GM19324 (cell line): ENCODE measurements around the gene RNU4-1.
"Not testable (repeated sequence)": the region's sequence is repeated elsewhere in the genome, so short reads cannot be mapped to it uniquely, and the experiment has no call there.

Experiments used
- ATAC-seq: cut with Tn5 transposase; IDR thresholded peaks from one replicate; pipeline ENCODE4 v1.9.1; 2021; ENCODE audit warnings: mild to moderate bottlenecking, moderate library complexity; ENCODE audit not compliant: unreplicated experiment, low FRiP score

Gene RNU4-1

DNA sequence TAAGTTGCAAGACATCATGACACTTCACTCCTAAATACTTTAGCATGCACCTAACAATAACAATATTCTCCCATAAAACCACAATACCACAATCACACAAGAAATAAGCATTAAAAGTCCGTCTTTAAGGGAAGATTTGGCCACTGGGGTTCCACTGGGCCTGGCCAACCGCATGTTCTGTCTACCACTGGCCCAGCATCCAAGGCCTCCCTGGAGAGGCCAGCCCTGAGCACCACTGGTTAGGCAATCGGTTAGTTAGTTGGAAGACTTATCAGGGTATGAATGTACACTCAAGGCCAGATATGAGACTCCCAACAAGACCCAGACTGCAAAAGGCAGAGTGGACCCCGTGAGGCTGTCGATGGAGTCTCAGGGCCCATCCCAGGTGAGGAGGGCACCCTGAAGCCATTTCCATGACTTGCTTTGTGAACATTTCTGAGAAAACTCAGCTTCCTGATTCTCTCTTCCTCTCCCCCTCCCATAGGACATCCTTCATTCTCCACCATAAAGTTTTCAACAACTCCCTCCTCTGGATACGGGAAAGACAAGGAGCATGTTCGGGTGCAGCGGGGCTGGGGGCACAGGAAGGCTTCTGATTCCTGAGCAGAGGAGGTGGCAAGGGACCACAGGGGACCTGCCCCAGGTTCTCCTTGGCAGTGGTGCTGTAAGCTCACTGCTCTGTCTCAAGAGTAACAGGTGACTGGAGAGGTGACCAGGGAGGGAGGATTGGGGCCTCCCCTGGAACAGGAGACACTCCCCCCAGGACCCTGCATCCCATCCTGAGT lies 33.4 kb downstream of the RNU4-1 start:
- ATAC-seq: no peak

DNA sequence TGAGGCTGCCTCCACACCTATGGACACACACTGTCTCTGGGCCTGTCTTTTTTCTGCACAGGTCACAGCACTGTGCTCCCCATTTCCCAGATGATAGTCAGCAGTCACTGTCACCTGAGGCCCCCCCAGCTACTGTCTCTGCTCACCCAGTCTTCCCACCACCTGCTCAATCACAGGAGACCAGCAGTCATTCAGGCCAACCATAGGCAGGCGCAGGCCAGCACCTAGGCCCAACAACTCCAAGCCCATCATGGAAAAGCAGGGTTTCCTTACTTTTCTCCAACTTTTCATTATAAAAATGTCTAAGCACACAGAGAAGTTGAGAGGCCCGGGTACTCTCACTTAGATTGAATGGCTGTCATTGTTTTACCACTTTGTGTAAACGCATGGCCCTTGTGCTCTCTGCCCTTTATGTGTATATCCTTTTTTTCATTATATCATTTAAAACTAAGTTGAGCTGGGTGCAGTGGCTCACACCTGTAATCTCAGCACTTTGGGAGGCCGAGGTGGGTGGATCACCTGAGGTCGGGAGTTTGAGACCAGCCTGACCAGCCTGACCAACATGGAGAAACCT lies 34.6 kb downstream of the RNU4-1 start:
- ATAC-seq: no peak

DNA sequence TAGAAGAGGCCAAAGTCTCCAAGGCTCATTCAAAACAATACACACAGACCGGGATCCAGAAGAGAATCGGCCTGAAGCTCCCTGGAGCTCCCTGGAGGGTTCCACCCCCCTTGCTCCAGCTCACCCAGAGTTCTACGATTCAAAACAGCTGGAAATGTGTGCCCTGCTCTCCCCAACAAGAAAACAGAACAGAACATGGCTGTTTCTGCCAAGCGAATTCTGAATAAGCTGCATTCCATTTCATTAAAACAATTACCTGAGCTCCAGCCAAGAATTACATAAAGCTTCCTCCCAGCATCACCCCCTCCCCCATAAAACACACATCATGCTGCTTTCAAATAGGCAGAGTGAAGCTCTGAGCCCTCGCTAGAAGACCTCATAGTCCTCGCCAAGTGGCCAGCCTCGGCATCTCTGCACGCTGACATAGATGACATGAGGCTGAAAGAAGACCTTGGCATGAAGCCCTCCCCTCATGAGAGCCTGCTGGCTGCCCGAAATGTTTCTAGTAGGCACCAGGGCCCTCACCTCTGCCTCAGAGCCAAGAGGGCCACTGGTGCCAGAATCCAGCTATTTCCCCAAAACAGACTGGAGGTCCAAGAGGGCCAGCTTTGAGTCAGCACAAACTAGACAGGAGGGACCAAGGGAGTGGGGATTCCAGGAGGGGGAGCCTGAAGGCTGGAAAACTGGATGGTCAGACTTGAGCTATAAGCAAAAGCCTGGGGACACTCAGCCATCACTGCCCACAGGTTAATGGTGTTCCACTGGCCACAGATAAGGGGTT lies 35.8 kb downstream of the RNU4-1 start:
- no peak for ATAC-seq

DNA sequence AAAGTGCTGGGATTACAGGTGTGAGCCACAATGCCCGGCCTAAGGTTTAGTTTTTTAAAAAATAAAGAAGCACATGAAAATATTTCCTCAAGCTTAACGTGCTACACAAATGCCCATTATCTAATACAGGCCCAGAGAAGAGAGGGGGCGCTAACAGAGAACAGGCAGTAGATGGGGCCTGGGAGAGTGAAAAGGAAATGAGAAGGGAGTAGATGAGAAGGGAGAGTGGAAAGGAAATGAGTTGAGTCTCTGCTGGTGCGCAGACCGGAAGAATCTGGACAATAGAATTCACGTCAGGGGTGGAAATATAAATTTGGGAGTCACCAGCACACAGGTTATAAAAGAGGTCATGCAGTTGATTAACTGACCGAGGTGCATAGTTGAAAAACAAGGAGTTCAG lies 38.2 kb downstream of the RNU4-1 start:
- ATAC-seq: no peak

DNA sequence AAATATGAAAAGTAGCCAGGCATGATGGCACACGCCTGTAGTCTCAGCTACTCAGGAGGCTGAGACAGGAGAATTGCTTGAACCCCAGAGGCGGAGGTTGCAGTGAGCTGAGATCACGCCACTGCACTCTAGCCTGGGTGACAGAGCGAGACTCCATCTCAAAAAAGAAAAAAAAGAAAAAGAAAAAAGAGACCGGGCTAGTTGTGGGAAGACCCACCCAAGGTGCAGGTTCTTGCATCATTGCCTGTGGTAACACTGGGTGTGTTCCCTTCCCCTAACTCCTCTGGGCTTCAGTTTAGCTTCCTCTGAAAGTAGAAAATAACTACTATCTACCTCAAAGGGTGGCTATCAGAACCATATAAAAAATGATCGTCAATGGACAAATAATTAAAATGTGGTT lies 39.7 kb downstream of the RNU4-1 start:
- ATAC-seq: not testable (repeated sequence)

DNA sequence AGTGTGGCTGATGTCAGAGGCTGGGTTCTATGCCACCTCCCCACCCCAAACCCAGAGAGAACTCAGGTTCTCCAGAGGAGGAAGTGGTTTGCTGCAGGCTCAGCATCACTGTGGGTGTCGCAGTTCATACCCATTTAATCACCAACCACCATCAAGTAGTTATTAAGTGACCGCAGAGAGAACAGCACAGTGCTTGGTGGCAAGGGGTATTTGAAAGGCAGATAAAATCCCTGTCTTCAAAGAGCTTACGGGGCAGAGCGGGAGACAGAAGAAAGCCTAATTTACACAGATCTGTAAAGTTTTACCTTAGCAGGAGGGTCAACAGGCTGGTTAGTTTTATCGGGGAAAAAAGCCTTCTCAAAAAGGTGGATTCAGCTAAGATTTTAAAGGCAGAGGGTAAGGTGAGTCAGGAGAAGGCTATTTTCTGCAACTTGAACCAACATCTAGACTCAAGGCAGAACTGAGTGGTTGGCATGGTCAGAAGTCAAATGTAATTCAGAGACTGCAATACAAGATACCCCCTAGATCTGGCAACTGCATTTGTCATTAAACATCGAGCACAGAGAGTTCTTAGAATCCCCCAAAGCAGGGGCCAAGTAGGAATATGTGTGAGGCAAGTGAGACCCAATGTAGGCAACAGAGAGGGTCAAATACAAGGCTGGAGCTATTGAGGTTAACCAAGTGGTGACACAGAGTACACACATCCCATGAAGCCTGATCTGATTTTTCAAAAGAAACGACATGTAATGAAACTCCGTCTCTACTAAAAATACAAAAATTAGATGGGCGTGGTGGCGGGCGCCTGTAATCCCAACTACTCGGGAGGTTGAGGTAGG lies 40.7 kb downstream of the RNU4-1 start:
- peak; percentile 47 for ATAC-seq

DNA sequence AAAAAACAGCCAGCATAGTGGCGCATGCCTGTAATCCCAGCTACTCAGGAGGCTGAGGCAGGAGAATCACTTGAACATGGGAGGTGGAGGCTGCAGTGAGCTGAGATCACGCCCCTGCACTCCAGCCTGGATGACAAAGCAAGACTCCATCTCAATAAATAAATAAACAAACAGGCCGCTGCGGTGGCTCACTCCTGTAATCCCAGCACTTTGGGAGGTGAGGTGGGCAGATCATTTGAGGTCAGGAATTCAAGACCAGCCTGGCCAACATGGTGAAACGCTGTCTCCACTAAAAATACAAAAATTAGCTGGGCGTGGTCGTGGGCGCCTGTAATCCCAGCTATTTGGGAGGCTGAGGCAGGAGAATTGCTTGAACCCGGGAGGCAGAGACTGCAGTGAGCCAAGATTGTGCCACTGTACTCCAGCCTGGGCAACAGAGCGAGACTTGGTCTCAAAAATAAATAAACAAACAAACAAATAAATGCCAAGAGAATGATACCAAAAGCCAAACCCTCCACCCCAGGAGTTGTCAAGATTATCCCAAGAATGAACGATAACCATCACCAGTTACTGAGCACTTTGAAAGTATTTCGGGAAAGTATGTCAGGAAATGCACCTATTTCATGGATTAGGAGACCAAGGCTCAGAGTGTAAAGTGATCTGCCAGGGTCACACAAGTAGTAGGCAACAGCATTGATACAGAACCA lies 41.5 kb downstream of the RNU4-1 start:
- ATAC-seq: not testable (repeated sequence)

DNA sequence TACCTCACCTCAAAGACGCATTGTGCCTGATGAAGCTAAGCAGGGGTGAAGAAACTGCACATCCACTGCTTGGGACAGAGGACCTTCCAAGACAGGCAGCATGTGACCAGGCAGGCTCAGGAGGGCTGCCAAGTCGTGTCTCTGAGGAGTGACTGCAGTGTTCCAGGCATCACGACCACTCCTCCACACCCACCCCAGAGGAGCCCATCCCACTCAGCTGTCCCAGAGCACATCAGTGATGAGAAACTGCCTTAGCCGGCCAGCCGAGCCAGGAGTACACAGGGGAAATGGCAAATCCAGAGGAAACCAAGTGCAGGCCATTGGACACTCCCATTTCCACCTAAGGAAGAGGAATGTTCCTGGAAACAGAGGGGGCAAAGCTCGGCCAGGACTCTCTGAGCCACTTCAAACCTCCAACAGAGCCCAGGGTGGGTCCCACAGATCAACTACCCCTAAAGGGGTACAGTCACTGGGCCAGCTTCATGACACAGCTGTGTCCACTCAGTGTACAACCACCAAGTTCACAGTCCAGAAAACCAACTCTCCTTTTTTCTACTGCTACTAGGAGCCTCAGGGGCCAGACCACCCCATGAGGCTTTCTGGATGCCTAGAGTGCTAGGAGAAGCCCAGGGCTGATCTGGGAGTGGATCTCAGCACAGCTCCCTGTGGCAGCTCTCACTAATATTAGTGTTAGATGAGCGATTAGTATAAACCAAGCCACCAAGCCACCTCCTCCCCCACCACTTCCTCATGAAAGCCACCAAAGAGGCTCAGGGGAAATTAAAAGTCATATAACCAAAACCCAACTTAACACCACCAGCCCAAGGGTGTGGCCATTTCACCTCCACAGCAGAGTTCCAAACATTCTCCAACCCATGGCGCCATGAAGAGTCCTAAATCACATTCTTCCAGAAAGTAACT lies 42.9 kb downstream of the RNU4-1 start:
- ATAC-seq: no peak

DNA sequence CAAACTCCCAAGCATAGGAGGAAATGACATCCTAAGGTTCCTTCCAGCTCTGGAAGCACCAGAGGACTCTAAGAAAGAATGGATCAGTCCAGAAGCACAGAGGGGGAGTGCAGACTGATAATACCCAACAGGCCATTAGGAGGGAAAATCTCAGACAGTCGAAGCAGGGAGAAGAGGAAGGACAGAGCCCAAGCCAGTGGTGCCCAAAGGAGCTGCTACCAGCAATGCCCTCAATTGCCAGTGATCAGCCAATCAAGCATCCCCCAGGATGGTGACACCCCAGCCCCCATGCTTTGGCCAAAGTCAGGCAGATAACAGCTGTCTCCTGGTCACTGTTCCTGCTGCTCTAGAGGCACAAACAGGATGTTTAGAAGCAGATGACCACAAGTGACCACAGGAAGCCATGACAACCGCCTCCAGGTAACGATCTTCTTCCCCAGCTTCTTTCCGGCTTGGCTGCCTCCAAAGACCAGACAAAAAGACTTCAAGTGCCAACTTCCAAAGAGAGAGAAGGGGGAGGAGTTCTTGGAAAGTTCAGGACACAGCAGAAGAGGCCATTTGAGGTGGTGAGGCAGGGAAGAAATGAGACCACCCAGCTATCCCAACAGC lies 43.7 kb downstream of the RNU4-1 start:
- ATAC-seq: no peak

DNA sequence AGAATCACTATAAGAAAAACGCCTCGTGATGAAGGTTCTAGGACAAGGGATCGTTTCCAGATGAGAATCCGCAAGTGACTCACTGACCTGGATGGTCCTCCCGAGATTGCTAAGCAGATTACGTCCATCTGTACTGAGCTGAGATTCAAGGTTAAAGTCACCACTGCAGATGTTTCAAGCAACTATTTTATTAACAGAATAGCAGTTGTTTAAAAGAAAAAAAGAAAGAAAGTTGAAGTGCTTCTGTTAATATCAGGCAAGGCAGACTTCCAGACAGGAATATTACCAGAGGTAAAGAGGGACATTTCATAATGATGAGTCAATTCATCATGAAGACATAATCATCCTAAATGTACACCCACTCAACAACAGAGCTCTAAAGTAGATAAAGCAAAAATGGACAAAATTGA lies 45.4 kb downstream of the RNU4-1 start:
- ATAC-seq: no peak

DNA sequence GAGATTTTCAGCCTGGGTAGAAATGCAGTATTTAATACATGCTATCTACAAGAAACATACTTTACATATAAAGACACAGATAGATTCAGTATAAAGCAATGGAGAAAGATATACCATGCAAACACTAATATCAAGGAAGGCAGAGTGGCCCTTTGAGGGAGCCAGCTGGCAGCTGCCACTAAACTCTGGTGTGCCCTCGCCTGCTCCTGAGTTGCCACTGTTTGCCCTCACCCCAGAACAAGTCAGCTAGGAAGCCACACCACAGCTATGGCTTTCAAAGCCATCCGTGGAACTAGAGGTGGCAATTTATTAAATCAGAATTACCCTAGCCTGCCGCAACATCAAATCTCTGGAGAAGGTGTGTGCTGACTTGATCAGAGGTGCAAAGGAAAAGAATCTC lies 45.9 kb downstream of the RNU4-1 start:
- no peak for ATAC-seq

DNA sequence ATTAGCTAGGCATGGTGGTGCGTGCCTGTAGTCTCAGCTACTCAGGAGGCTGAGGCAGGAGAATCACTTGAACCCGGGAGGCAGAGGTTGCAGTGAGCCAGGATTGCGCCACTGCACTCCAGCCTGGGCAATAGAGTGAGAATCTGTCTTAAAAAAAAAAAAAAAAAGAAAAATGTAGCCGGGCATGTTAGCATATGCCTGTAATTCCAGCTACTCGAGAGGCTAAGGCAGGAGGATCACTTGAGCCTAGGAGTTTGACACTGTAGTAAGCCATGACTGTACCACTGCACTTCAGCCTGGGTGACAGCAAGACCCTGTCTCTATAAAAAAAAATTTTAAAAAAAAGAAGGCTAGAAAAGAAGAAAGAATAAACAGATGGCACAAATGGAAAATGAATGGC lies 46.3 kb downstream of the RNU4-1 start:
- ATAC-seq: not testable (repeated sequence)
